GM23338 (cell line): ENCODE measurements around the gene HGD. TPM values are rescaled to one million over a fixed set of nuclear protein-coding genes. Genes with fewer than 3 reads are reported as not detected.

ENCODE experiments used
- ATAC-seq: fragments of 200-7000 bp; cut with Tn5 transposase; 3 replicates; pipeline ENCODE4 v1.9.1; 2020
- DNase-seq: peaks from one replicate; pipeline ENCODE4 v3.0.0-alpha.2; 2015; ENCODE audit warnings: low spot score
- H2AFZ ChIP-seq: fragments of 200-600 bp; sonication (generic); 2 replicates; pipeline ENCODE4 v1.8.0; 2016; ENCODE audit warnings: antibody characterized with exemption, mild to moderate bottlenecking, moderate library complexity
- H3F3A ChIP-seq: fragments of 200-600 bp; sonication (generic); replicated peaks from 2 replicates; pipeline ENCODE4 v1.8.0; 2017; ENCODE audit warnings: antibody characterized with exemption, mixed run types, low read depth
- H3K27ac ChIP-seq: fragments of 200-600 bp; sonication (generic); 2 replicates; pipeline ENCODE4 v1.6.1; 2016; ENCODE audit warnings: low read depth
- H3K27me3 ChIP-seq: fragments of 200-600 bp; sonication (generic); 2 replicates; pipeline ENCODE4 v1.8.0; 2016; ENCODE audit warnings: mild to moderate bottlenecking, mixed run types, moderate library complexity; ENCODE audit not compliant: insufficient read depth
- H3K36me3 ChIP-seq: fragments of 200-600 bp; sonication (generic); 2 replicates; pipeline ENCODE4 v1.8.0; 2016; ENCODE audit warnings: mild to moderate bottlenecking; ENCODE audit not compliant: insufficient read depth
- H3K4me1 ChIP-seq: fragments of 200-600 bp; sonication (generic); 2 replicates; pipeline ENCODE4 v1.8.0; 2016; ENCODE audit warnings: mild to moderate bottlenecking, moderate library complexity; ENCODE audit not compliant: insufficient read depth
- H3K4me2 ChIP-seq: fragments of 200-600 bp; sonication (generic); 2 replicates; pipeline ENCODE4 v1.7.1; 2017; ENCODE audit warnings: mixed run types
- H3K4me3 ChIP-seq: fragments of 200-600 bp; sonication (generic); 2 replicates; pipeline ENCODE4 v1.6.1; 2016; ENCODE audit warnings: mixed run types
- H3K79me2 ChIP-seq: fragments of 200-600 bp; sonication (generic); replicated peaks from 2 replicates; pipeline ENCODE4 v1.8.0; 2017; ENCODE audit warnings: mild to moderate bottlenecking; ENCODE audit not compliant: insufficient read depth
- H3K9me2 ChIP-seq: fragments of 200-600 bp; sonication (generic); 2 replicates; pipeline ENCODE4 v1.8.0; 2017; ENCODE audit not compliant: insufficient read depth
- H4K20me1 ChIP-seq: fragments of 200-600 bp; sonication (generic); replicated peaks from 2 replicates; pipeline ENCODE4 v1.8.0; 2017; ENCODE audit warnings: mild to moderate bottlenecking; ENCODE audit not compliant: insufficient read depth
- H3K27ac Mint-ChIP-seq: 2 replicates; pipeline ENCODE4 v1.8.0; 2020; ENCODE audit warnings: inconsistent platforms, mild to moderate bottlenecking, moderate library complexity, mixed read lengths
- H3K27me3 Mint-ChIP-seq: 3 replicates; pipeline ENCODE4 v1.8.0; 2022; ENCODE audit warnings: low read depth, mild to moderate bottlenecking, moderate library complexity, mixed read lengths, inconsistent platforms; ENCODE audit not compliant: insufficient read depth, poor library complexity
- H3K36me3 Mint-ChIP-seq: 3 replicates; pipeline ENCODE4 v1.8.0; 2021; ENCODE audit warnings: low read depth, mild to moderate bottlenecking, inconsistent platforms, moderate library complexity, mixed read lengths
- H3K4me1 Mint-ChIP-seq: 3 replicates; pipeline ENCODE4 v1.8.0; 2020; ENCODE audit warnings: mild to moderate bottlenecking, inconsistent platforms, mixed read lengths
- H3K4me3 Mint-ChIP-seq: 3 replicates; pipeline ENCODE4 v1.8.0; 2021; ENCODE audit warnings: moderate library complexity, mild to moderate bottlenecking, inconsistent platforms, mixed read lengths
- H3K9me3 Mint-ChIP-seq: 3 replicates; pipeline ENCODE4 v1.8.0; 2020; ENCODE audit warnings: moderate library complexity, mild to moderate bottlenecking, inconsistent platforms, mixed read lengths
- CREB1 ChIP-seq: fragments of 250-450 bp; sonication (Bioruptor Pico); IDR thresholded peaks from 2 replicates; pipeline ENCODE4 v1.5.0; 2020; ENCODE audit warnings: low read depth, mild to moderate bottlenecking, moderate library complexity
- CTCF ChIP-seq, 2 experiments: fragments of 200-600 bp in 1 of 2; sonication (generic) in 1 of 2; conservative IDR thresholded peaks; 2 replicates each; pipeline versions ENCODE4 v1.5.1 to v1.6.1; 2016 to 2017; ENCODE audit warnings: antibody characterized with exemption in 2 of 2, low read depth in 2 of 2, mild to moderate bottlenecking in 2 of 2, moderate library complexity in 1 of 2
- EZH2 ChIP-seq: fragments of 200-600 bp; sonication (generic); IDR thresholded peaks from one replicate; pipeline ENCODE4 v1.8.0; 2017; ENCODE audit warnings: antibody characterized with exemption, mild to moderate bottlenecking, low read depth; ENCODE audit not compliant: unreplicated experiment
- EZH2phosphoT487 ChIP-seq: fragments of 200-600 bp; sonication (generic); IDR thresholded peaks from one replicate; pipeline ENCODE4 v1.8.1; 2018; ENCODE audit warnings: antibody characterized with exemption; ENCODE audit not compliant: unreplicated experiment
- JUNB ChIP-seq: IDR thresholded peaks from one replicate; pipeline ENCODE4 v1.6.1; 2016; ENCODE audit warnings: antibody characterized with exemption; ENCODE audit not compliant: unreplicated experiment
- NANOG ChIP-seq: IDR thresholded peaks from 2 replicates; pipeline ENCODE4 v1.6.1; 2016; ENCODE audit warnings: antibody characterized with exemption, borderline replicate concordance
- POLR2AphosphoS5 ChIP-seq: IDR thresholded peaks from 2 replicates; pipeline ENCODE4 v1.6.1; 2016; ENCODE audit warnings: antibody characterized with exemption, low read depth
- REST ChIP-seq: IDR thresholded peaks from one replicate; pipeline ENCODE4 v1.6.1; 2018; ENCODE audit warnings: antibody characterized with exemption; ENCODE audit not compliant: unreplicated experiment
- STAT1 ChIP-seq: IDR thresholded peaks from one replicate; pipeline ENCODE4 v1.6.1; 2016; ENCODE audit warnings: antibody characterized with exemption; ENCODE audit not compliant: unreplicated experiment
- ZNF114 ChIP-seq: fragments of 250-450 bp; sonication (Bioruptor Pico); IDR thresholded peaks from 2 replicates; pipeline ENCODE4 v1.5.0; 2020; ENCODE audit warnings: mild to moderate bottlenecking, moderate library complexity
- ZNF331 ChIP-seq: fragments of 250-450 bp; sonication (Bioruptor Pico); IDR thresholded peaks from 2 replicates; pipeline ENCODE4 v1.5.0; 2020; ENCODE audit warnings: low read depth, mild to moderate bottlenecking, moderate library complexity
- ZNF462 ChIP-seq: fragments of 250-450 bp; sonication (Bioruptor Pico); IDR thresholded peaks from 2 replicates; pipeline ENCODE4 v1.5.0; 2020; ENCODE audit warnings: mild to moderate bottlenecking, moderate library complexity
- polyA plus RNA-seq: library from polyadenylated mRNA; unstranded; fragments of >200 nt; fragmentation: Nextera tagmentation; extraction: Ambion mirVana; gene quantifications from 2 replicates; pipeline ENCODE4 v1.2.1, GENCODE V29; 2016
- total RNA-seq: library from RNA; depleted of rRNA; stranded (reverse); fragments of >200 nt; shearing (Covaris generic); gene quantifications from 2 replicates; pipeline ENCODE4 v1.2.3, GENCODE V29; 2014
- TF ChIP-seq, protein P1 (sequence below): IDR thresholded peaks from 2 replicates; pipeline ENCODE4 v1.6.1; 2016; ENCODE audit warnings: antibody characterized with exemption

HGD gene
- total and polyA plus RNA-seq, 2 experiments from 2014 or later: not detected

GRCh38 chr3:120604382-120604781, 77.7 kb downstream of the HGD start:
- Histone ChIP-seq H2AFZ (no peak overlapping the region), H3K4me3 (no peak overlapping the region), H3K36me3 (peaks cover 16% of the 10 kb centered on the region), H3K4me1 (no peaks in the 10 kb centered on the region), H3F3A (peaks cover 5% of the 10 kb centered on the region), H3K9me2 (no peaks in the 10 kb centered on the region), H3K4me2 (no peak overlapping the region), H3K79me2 (peaks cover 5% of the 10 kb centered on the region), H3K27me3 (no peaks in the 10 kb centered on the region), H3K27ac (no peak overlapping the region), H4K20me1 (no peaks in the 10 kb centered on the region; the same call in 1 of the 2 replicates)
- Mint-ChIP-seq H3K27me3 (no peaks in the 10 kb centered on the region), H3K27ac (no peak overlapping the region), H3K9me3 (no peaks in the 10 kb centered on the region), H3K4me3 (no peak overlapping the region), H3K4me1 (peaks cover 2% of the 10 kb centered on the region; the same call in 2 of the 3 replicates), H3K36me3 (peaks cover 23% of the 10 kb centered on the region)
- no peak for TF ChIP-seq ZNF331 (CRISPR knock-in tag)
- TF ChIP-seq STAT1: no peak
- TF ChIP-seq ZNF462 (CRISPR knock-in tag): no peak
- TF ChIP-seq EZH2phosphoT487: no peak
- no peak for TF ChIP-seq EZH2
- no peak for TF ChIP-seq NANOG
- no peak for TF ChIP-seq JUNB
- TF ChIP-seq, protein P1, sequence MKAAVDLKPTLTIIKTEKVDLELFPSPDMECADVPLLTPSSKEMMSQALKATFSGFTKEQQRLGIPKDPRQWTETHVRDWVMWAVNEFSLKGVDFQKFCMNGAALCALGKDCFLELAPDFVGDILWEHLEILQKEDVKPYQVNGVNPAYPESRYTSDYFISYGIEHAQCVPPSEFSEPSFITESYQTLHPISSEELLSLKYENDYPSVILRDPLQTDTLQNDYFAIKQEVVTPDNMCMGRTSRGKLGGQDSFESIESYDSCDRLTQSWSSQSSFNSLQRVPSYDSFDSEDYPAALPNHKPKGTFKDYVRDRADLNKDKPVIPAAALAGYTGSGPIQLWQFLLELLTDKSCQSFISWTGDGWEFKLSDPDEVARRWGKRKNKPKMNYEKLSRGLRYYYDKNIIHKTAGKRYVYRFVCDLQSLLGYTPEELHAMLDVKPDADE: no peak
- TF ChIP-seq REST: no peak
- TF ChIP-seq ZNF114 (CRISPR knock-in tag): no peak
- TF ChIP-seq CREB1: no peak
- no peak for TF ChIP-seq CTCF (conservative IDR thresholded peaks at IDR 0.05; ENCODE audit: low read depth in 2 of 2)
- TF ChIP-seq POLR2AphosphoS5: no peak
- ATAC-seq: no peak
- no peak for DNase-seq
